HepG2 (cell line): ENCODE data around the gene CD300LG. TPM values are rescaled to one million over a fixed set of nuclear protein-coding genes. Genes with fewer than 3 reads are reported as not detected.

Source experiments
- ERF ChIP-seq: IDR thresholded peaks from 2 replicates; pipeline ENCODE4 v1.6.1; 2018; ENCODE audit warnings: missing biosample characterization, missing genetic modification reagents
- ETV5 ChIP-seq: IDR thresholded peaks from 2 replicates; pipeline ENCODE4 v1.6.1; 2018; ENCODE audit warnings: missing biosample characterization, missing genetic modification reagents, inconsistent platforms, borderline replicate concordance
- FOXA1 ChIP-seq, 2 experiments: fragments of 450-650 bp in 1 of 2; sonication (generic) in 1 of 2; formaldehyde crosslinking in 1 of 2; IDR thresholded peaks; 2 replicates each; pipeline versions ENCODE4 v1.4.0 to v1.6.1; 2016 to 2020; ENCODE audit warnings: missing genetic modification reagents in 1 of 2
- HNF4G ChIP-seq, 2 experiments: sonication (generic) in 1 of 2; formaldehyde crosslinking in 1 of 2; IDR thresholded peaks; 2 replicates each; pipeline versions ENCODE4 v1.4.0 to v1.6.1; 2011 to 2020; ENCODE audit warnings: borderline replicate concordance in 2 of 2, low read depth in 2 of 2, mild to moderate bottlenecking in 2 of 2, low read length in 1 of 2, missing genetic modification reagents in 1 of 2, moderate library complexity in 1 of 2
- HOXA3 ChIP-seq: sonication (generic); formaldehyde crosslinking; IDR thresholded peaks from 2 replicates; pipeline ENCODE4 v1.5.0; 2020; ENCODE audit warnings: missing genetic modification reagents
- MIXL1 ChIP-seq: IDR thresholded peaks from 2 replicates; pipeline ENCODE4 v1.6.1; 2016
- NFE2L2 ChIP-seq: fragments of 150-350 bp; IDR thresholded peaks from 2 replicates; pipeline ENCODE4 v1.6.1; 2014; ENCODE audit warnings: low read length
- PHF8 ChIP-seq: sonication (generic); formaldehyde crosslinking; IDR thresholded peaks from 2 replicates; pipeline ENCODE4 v1.5.0; 2020; ENCODE audit warnings: missing genetic modification reagents
- RAD21 ChIP-seq: fragments of 450-650 bp; formaldehyde crosslinking; IDR thresholded peaks from 2 replicates; pipeline ENCODE4 v1.5.0; 2020; ENCODE audit warnings: mild to moderate bottlenecking
- RXRA ChIP-seq: sonication (generic); formaldehyde crosslinking; IDR thresholded peaks from 2 replicates; pipeline ENCODE4 v1.5.1; 2020; ENCODE audit warnings: missing genetic modification reagents
- U2AF1 ChIP-seq: fragments of 200-400 bp; formaldehyde crosslinking; optimal IDR thresholded peaks from 2 replicates; pipeline ENCODE3; 2017; ENCODE audit warnings: mild to moderate bottlenecking, low read depth, low read length
- ZBTB49 ChIP-seq: sonication (generic); formaldehyde crosslinking; IDR thresholded peaks from 2 replicates; pipeline ENCODE4 v1.4.0; 2020; ENCODE audit warnings: missing genetic modification reagents, borderline replicate concordance
- ZBTB7B ChIP-seq: sonication (generic); formaldehyde crosslinking; IDR thresholded peaks from 2 replicates; pipeline ENCODE4 v1.4.0; 2020; ENCODE audit warnings: missing genetic modification reagents
- ZIK1 ChIP-seq: sonication (generic); formaldehyde crosslinking; IDR thresholded peaks from 2 replicates; pipeline ENCODE4 v1.5.0; 2020; ENCODE audit warnings: mild to moderate bottlenecking, low read depth, missing genetic modification reagents, borderline replicate concordance
- ZNF367 ChIP-seq: sonication (generic); formaldehyde crosslinking; IDR thresholded peaks from 2 replicates; pipeline ENCODE4 v1.4.0; 2020; ENCODE audit warnings: missing genetic modification reagents, borderline replicate concordance
- ZNF564 ChIP-seq: sonication (generic); formaldehyde crosslinking; IDR thresholded peaks from 2 replicates; pipeline ENCODE4 v1.8.1; 2023; ENCODE audit warnings: mild to moderate bottlenecking, missing genetic modification reagents
- ZNF616 ChIP-seq: sonication (generic); formaldehyde crosslinking; IDR thresholded peaks from 2 replicates; pipeline ENCODE4 v1.5.0; 2020; ENCODE audit warnings: low read depth, mild to moderate bottlenecking, missing genetic modification reagents
- ZNF670 ChIP-seq: sonication (generic); formaldehyde crosslinking; IDR thresholded peaks from 2 replicates; pipeline ENCODE4 v1.8.0; 2022; ENCODE audit warnings: mild to moderate bottlenecking, missing genetic modification reagents, borderline replicate concordance
- polyA plus RNA-seq, 8 experiments: library from polyadenylated mRNA; depleted of rRNA in 3 of 8; stranded (reverse) in 7 of 8; unstranded in 1 of 8; fragments of >200 nt; fragmentation: Illumina TruSeq in 4 of 8; extraction: Trizol in 4 of 8; gene quantifications; 2 replicates each; pipeline versions ENCODE4 v1.2.1 to v1.2.3, GENCODE V29; 2011 to 2016; ENCODE audit warnings: low read depth in 4 of 8, missing spikeins in 1 of 8, mixed read lengths in 1 of 8; ENCODE audit not compliant: insufficient read depth in 1 of 8
- total RNA-seq, 5 experiments: library from RNA; depleted of rRNA; stranded (reverse); fragments of >200 nt; fragmentation: Illumina TruSeq; extraction: Trizol; gene quantifications; 2 replicates each; pipeline ENCODE4 v1.2.3, GENCODE V29; 2016; ENCODE audit warnings: low read depth in 1 of 5
- TF ChIP-seq, protein P1 (sequence below): sonication (generic); formaldehyde crosslinking; IDR thresholded peaks from 2 replicates; pipeline ENCODE4 v1.4.0; 2020; ENCODE audit warnings: missing genetic modification reagents, mild to moderate bottlenecking, borderline replicate concordance
- TF ChIP-seq, protein P2 (sequence below): sonication (generic); formaldehyde crosslinking; IDR thresholded peaks from 2 replicates; pipeline ENCODE4 v1.4.0; 2020; ENCODE audit warnings: missing genetic modification reagents, mild to moderate bottlenecking, borderline replicate concordance

Gene CD300LG
- total and polyA plus RNA-seq, 2 of the 13 experiments (the other 11 are each of a cell fraction or from before 2014, with no cell fraction given) = not detected

DNA sequence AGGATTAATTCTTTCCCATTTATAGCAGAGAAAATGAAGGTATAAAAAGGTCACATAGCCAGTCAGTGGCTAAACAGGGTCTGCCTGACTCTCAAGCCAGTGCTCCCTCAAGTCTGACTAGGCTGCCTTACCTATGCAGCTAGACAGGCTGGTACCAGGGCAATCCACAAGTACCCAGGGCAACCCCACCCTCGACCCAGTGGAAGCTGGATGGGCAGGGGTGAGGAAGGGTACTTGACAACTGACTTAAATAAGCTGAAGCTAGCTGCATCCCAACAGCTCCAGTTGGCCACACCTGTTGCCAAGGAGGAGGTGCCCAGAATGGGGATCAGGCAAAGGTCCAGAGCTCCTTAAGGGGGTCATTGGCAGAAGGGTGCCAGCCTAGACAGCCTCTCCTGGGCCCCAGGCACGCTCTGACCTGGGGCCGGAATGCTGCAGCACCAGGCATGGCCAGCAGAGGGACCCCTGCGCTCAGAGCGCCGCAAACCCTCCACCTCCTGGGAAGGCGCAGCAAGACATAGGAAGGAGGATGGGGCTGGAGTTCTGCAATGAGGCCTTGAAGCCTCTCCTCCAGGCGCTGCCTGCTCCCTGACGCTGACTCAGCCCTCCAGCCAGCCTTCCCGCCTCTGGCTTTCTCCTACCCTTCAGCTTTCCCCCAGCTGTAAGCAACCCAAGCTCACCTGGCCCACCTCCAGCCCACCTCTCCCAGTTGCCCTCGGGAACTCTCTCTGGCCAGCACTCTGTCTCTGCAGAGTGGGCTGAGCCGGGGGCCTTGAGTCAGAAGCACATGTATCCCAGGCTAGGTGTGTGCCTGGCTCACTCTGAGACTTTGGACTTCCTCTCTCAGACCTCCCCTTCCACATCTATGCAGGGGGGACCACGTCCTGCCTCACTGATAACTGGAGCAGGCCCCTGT, 31.5 kb downstream of the CD300LG start (continued):
- TF ChIP-seq, protein P1, sequence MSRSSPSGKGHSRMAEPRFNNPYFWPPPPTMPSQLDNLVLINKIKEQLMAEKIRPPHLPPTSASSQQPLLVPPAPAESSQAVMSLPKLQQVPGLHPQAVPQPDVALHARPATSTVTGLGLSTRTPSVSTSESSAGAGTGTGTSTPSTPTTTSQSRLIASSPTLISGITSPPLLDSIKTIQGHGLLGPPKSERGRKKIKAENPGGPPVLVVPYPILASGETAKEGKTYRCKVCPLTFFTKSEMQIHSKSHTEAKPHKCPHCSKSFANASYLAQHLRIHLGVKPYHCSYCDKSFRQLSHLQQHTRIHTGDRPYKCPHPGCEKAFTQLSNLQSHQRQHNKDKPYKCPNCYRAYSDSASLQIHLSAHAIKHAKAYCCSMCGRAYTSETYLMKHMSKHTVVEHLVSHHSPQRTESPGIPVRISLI (CRISPR knock-in tag) = no peak
- TF ChIP-seq U2AF1 (no peak), ZIK1 (CRISPR knock-in tag) (0 out of 2 replicates have a peak, but pooled peaks have one; percentile 55), ZNF564 (CRISPR knock-in tag) (no peak), ZNF670 (CRISPR knock-in tag) (no peak), MIXL1 (no peak), ZNF367 (CRISPR knock-in tag) (no peak), RXRA (CRISPR knock-in tag) (0 out of 2 replicates have a peak, but pooled peaks have one; percentile 22), RAD21 (CRISPR knock-in tag) (peak; percentile 82), ZBTB7B (CRISPR knock-in tag) (0 out of 2 replicates have a peak, but pooled peaks have one; percentile 36), HOXA3 (CRISPR knock-in tag) (no peak), ZNF616 (CRISPR knock-in tag) (peak; percentile 28; the same call in 1 of the 2 replicates), NFE2L2 (no peak), PHF8 (CRISPR knock-in tag) (no peak), FOXA1 (IDR thresholded peaks at IDR 0.05) (no peak), FOXA1 (CRISPR knock-in tag; IDR thresholded peaks at IDR 0.05) (no peak), HNF4G (IDR thresholded peaks at IDR 0.05; ENCODE audit: borderline replicate concordance, low read depth, low read length) (no peak), HNF4G (CRISPR knock-in tag; IDR thresholded peaks at IDR 0.05; ENCODE audit: borderline replicate concordance, low read depth) (peak; percentile 21; the same call in 1 of the 2 replicates), ZBTB49 (CRISPR knock-in tag) (no peak), ERF (CRISPR knock-in tag) (peak; percentile 57; the same call in 1 of the 2 replicates), ETV5 (CRISPR knock-in tag) (no peak; the same call in 1 of the 2 replicates)
- TF ChIP-seq, protein P2, sequence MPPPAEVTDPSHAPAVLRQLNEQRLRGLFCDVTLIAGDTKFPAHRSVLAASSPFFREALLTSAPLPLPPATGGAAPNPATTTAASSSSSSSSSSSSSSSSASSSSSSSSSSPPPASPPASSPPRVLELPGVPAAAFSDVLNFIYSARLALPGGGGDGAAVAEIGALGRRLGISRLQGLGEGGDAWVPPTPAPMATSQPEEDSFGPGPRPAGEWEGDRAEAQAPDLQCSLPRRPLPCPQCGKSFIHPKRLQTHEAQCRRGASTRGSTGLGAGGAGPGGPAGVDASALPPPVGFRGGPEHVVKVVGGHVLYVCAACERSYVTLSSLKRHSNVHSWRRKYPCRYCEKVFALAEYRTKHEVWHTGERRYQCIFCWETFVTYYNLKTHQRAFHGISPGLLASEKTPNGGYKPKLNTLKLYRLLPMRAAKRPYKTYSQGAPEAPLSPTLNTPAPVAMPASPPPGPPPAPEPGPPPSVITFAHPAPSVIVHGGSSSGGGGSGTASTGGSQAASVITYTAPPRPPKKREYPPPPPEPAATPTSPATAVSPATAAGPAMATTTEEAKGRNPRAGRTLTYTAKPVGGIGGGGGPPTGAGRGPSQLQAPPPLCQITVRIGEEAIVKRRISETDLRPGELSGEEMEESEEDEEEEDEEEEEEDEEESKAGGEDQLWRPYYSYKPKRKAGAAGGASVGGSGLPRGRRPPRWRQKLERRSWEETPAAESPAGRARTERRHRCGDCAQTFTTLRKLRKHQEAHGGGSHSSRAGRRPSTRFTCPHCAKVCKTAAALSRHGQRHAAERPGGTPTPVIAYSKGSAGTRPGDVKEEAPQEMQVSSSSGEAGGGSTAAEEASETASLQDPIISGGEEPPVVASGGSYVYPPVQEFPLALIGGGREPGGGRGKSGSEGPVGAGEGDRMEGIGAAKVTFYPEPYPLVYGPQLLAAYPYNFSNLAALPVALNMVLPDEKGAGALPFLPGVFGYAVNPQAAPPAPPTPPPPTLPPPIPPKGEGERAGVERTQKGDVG (CRISPR knock-in tag) = 0 out of 2 replicates have a peak, but pooled peaks have one; percentile 33
